WTC11 (cell line): ENCODE data around the gene VPS8. TPM values are rescaled to one million over a fixed set of nuclear protein-coding genes. Genes with fewer than 3 reads are reported as not detected.

Experiments
- ATAC-seq: fragments of 200-7000 bp; cut with Tn5 transposase; 2 replicates; pipeline ENCODE4 v1.10.0; 2021; ENCODE audit warnings: mild to moderate bottlenecking, moderate library complexity
- CTCF ChIA-PET: fragments of 300-600 bp; sonication (Branson Sonifier 250); formaldehyde crosslinking; loops from one replicate; lab custom pipeline; 2021; ENCODE audit warnings: antibody characterized with exemption; lab: Charles Lee
- POLR2A ChIA-PET: fragments of 350-600 bp; sonication (Branson Sonifier 250); formaldehyde crosslinking; loops from one replicate; lab custom pipeline; 2021; ENCODE audit warnings: antibody characterized with exemption; lab: Charles Lee
- DNase-seq: peaks from one replicate; pipeline ENCODE4 v3.0.0; 2021; ENCODE audit warnings: low spot score
- H3K27ac Mint-ChIP-seq: 2 replicates; pipeline ENCODE4 v1.8.0; 2021; ENCODE audit warnings: mixed read lengths
- H3K27me3 Mint-ChIP-seq: 2 replicates; pipeline ENCODE4 v1.8.0; 2021; ENCODE audit warnings: low read depth, mild to moderate bottlenecking, moderate library complexity, mixed read lengths
- H3K36me3 Mint-ChIP-seq: 2 replicates; pipeline ENCODE4 v1.8.0; 2021; ENCODE audit warnings: mixed read lengths
- H3K4me1 Mint-ChIP-seq: 2 replicates; pipeline ENCODE4 v1.8.0; 2022; ENCODE audit warnings: mixed read lengths
- H3K4me3 Mint-ChIP-seq: 2 replicates; pipeline ENCODE4 v1.8.0; 2021; ENCODE audit warnings: mild to moderate bottlenecking, moderate library complexity, mixed read lengths
- H3K9me3 Mint-ChIP-seq: 2 replicates; pipeline ENCODE4 v1.8.0; 2021; ENCODE audit warnings: mixed read lengths
- CBFB ChIP-seq: sonication (generic); formaldehyde crosslinking; IDR thresholded peaks from 2 replicates; pipeline ENCODE4 v1.8.1; 2022; ENCODE audit warnings: mild to moderate bottlenecking, low read depth, missing genetic modification reagents
- CTCF ChIP-seq: fragments of 200-600 bp; IDR thresholded peaks from 2 replicates; pipeline ENCODE4 v1.8.0; 2022; ENCODE audit warnings: antibody characterized with exemption
- FOXP1 ChIP-seq: sonication (generic); formaldehyde crosslinking; IDR thresholded peaks from 2 replicates; pipeline ENCODE4 v1.8.0; 2022; ENCODE audit warnings: missing genetic modification reagents, mild to moderate bottlenecking, moderate library complexity, borderline replicate concordance
- MLX ChIP-seq: sonication (generic); formaldehyde crosslinking; IDR thresholded peaks from 2 replicates; pipeline ENCODE4 v1.8.1; 2023; ENCODE audit warnings: mild to moderate bottlenecking, missing genetic modification reagents, moderate library complexity
- NFYB ChIP-seq: sonication (generic); formaldehyde crosslinking; conservative IDR thresholded peaks from 2 replicates; pipeline ENCODE4 v1.8.0; 2022; ENCODE audit warnings: low read depth, missing genetic modification reagents
- NR3C1 ChIP-seq: sonication (generic); formaldehyde crosslinking; conservative IDR thresholded peaks from 2 replicates; pipeline ENCODE4 v1.8.1; 2023; ENCODE audit warnings: low read depth, mild to moderate bottlenecking, missing genetic modification reagents
- SMAD3 ChIP-seq: sonication (generic); formaldehyde crosslinking; IDR thresholded peaks from 2 replicates; pipeline ENCODE4 v1.8.0; 2022; ENCODE audit warnings: missing genetic modification reagents, mild to moderate bottlenecking, borderline replicate concordance
- SOX15 ChIP-seq: fragments of 250-450 bp; sonication (Bioruptor Pico); IDR thresholded peaks from 2 replicates; pipeline ENCODE4 v1.9.0; 2021; ENCODE audit warnings: mild to moderate bottlenecking
- TEAD4 ChIP-seq: sonication (generic); formaldehyde crosslinking; IDR thresholded peaks from 2 replicates; pipeline ENCODE4 v1.8.0; 2022; ENCODE audit warnings: mild to moderate bottlenecking, missing genetic modification reagents
- TP53 ChIP-seq: sonication (generic); formaldehyde crosslinking; IDR thresholded peaks from 2 replicates; pipeline ENCODE4 v1.8.1; 2023; ENCODE audit warnings: mild to moderate bottlenecking, missing genetic modification reagents
- ZNF317 ChIP-seq: sonication (generic); formaldehyde crosslinking; IDR thresholded peaks from 2 replicates; pipeline ENCODE4 v1.8.1; 2023; ENCODE audit warnings: low read depth, mild to moderate bottlenecking, moderate library complexity, missing genetic modification reagents, borderline replicate concordance
- ZNF532 ChIP-seq: fragments of 250-450 bp; sonication (Bioruptor Pico); IDR thresholded peaks from 2 replicates; pipeline ENCODE4 v1.9.0; 2021; ENCODE audit warnings: mild to moderate bottlenecking, borderline replicate concordance
- total RNA-seq: library from RNA; stranded (reverse); gene quantifications from 3 replicates; pipeline ENCODE4 v1.2.3, GENCODE V29; 2021
- TF ChIP-seq, protein P1 (sequence below): sonication (generic); formaldehyde crosslinking; IDR thresholded peaks from 2 replicates; pipeline ENCODE4 v1.8.1; 2022; ENCODE audit warnings: mild to moderate bottlenecking, missing genetic modification reagents, moderate library complexity, borderline replicate concordance
- TF ChIP-seq, protein P2 (sequence below): sonication (generic); formaldehyde crosslinking; IDR thresholded peaks from 2 replicates; pipeline ENCODE4 v1.8.0; 2023; ENCODE audit warnings: missing genetic modification reagents

Gene VPS8
- total RNA-seq, 1 experiment from 2014 or later, result 44.9 TPM

GRCh38 chr3:184784731-184785500, 27.1 kb upstream of the VPS8 start (continued):
- no peak for TF ChIP-seq TEAD4 (CRISPR knock-in tag)
- no peak for TF ChIP-seq SOX15 (CRISPR knock-in tag)
- TF ChIP-seq ZNF317 (CRISPR knock-in tag), result no peak
- no peak for TF ChIP-seq TP53 (CRISPR knock-in tag)

- CTCF ChIA-PET, result interaction anchor here (0.8 to 3.0 kb wide), 5 partner anchors 8 to 260 kb away, joined by 3 to 30 read pairs (median 10); partner anchors contain the start of genes EPHB3 and VPS8
- Mint-ChIP-seq H3K27me3 (no peaks in the 10 kb centered on the region; the same call in none of the 2 replicates), H3K27ac (no peak overlapping the region), H3K36me3 (no peaks in the 10 kb centered on the region), H3K4me1 (peaks cover 28% of the 10 kb centered on the region), H3K9me3 (no peaks in the 10 kb centered on the region; the same call in 1 of the 2 replicates), H3K4me3 (no peak overlapping the region)
- POLR2A ChIA-PET, result no interaction called here
- ATAC-seq (no peak), DNase-seq (no peak)
- no peak for TF ChIP-seq SMAD3 (CRISPR knock-in tag)
- TF ChIP-seq CTCF, result no peak
- no peak for TF ChIP-seq CBFB (CRISPR knock-in tag)
Observed at GRCh38 chr3:184785890-184786279, 26.1 kb upstream of the VPS8 start.

DNA sequence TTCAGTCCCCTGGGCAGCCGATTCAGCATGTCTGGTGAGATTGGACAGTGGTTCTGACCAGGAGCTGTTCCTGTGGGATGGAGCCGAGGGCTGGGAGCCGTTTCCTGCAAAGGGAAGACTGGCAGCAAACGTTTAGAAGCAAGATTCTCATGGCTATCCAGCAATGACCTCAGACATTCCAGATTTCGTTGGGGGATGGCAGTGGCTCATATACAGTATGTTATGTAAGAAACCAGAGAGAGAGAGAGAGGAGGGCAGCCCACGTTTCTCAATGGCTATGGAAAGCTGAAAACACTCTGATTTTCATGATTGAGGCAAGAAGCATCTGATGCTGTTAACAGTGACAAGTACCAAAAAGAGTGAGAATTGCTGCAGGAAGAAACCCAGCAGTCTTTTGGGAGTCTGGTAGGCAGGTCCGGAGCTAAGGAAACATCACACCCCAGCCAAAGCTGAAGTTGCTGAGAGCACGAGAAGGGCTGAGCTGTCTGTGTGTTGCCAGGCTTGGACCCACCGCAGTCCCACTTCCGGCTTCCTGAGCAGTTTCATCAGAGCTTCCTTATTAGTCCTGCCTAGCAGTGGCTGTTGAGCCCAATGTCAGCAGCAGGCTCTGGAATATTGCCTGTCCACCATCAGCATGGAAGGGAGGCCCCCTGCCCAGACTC, 25.6 kb upstream of the VPS8 start:
- H3K4me3 Mint-ChIP-seq, result no peak overlapping the region
- no peaks in the 10 kb centered on the region; the same call in none of the 2 replicates for H3K27me3 Mint-ChIP-seq
- H3K36me3 Mint-ChIP-seq, result no peaks in the 10 kb centered on the region
- ATAC-seq, result no peak
- peaks cover 29% of the 10 kb centered on the region for H3K4me1 Mint-ChIP-seq
- DNase-seq, result no peak
- H3K9me3 Mint-ChIP-seq, result no peaks in the 10 kb centered on the region; the same call in 1 of the 2 replicates
- H3K27ac Mint-ChIP-seq, result no peak overlapping the region
- CTCF ChIA-PET, result interaction anchor here (1.5 to 3.0 kb wide), 3 partner anchors 8 to 225 kb away, joined by 4 to 30 read pairs (median 10); partner anchors contain the start of genes EPHB3 and VPS8
- POLR2A ChIA-PET, result no interaction called here
- no peak for TF ChIP-seq ZNF532 (CRISPR knock-in tag)
- TF ChIP-seq NR3C1 (CRISPR knock-in tag), result no peak
- TF ChIP-seq, protein P1, sequence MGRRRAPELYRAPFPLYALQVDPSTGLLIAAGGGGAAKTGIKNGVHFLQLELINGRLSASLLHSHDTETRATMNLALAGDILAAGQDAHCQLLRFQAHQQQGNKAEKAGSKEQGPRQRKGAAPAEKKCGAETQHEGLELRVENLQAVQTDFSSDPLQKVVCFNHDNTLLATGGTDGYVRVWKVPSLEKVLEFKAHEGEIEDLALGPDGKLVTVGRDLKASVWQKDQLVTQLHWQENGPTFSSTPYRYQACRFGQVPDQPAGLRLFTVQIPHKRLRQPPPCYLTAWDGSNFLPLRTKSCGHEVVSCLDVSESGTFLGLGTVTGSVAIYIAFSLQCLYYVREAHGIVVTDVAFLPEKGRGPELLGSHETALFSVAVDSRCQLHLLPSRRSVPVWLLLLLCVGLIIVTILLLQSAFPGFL (CRISPR knock-in tag), result no peak
- TF ChIP-seq, protein P2, sequence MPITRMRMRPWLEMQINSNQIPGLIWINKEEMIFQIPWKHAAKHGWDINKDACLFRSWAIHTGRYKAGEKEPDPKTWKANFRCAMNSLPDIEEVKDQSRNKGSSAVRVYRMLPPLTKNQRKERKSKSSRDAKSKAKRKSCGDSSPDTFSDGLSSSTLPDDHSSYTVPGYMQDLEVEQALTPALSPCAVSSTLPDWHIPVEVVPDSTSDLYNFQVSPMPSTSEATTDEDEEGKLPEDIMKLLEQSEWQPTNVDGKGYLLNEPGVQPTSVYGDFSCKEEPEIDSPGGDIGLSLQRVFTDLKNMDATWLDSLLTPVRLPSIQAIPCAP (CRISPR knock-in tag), result no peak
- no peak for TF ChIP-seq NFYB (CRISPR knock-in tag)
- no peak for TF ChIP-seq MLX (CRISPR knock-in tag)
- no peak for TF ChIP-seq FOXP1 (CRISPR knock-in tag)
